Measurements from ENCODE around the gene CEL.

DNA sequence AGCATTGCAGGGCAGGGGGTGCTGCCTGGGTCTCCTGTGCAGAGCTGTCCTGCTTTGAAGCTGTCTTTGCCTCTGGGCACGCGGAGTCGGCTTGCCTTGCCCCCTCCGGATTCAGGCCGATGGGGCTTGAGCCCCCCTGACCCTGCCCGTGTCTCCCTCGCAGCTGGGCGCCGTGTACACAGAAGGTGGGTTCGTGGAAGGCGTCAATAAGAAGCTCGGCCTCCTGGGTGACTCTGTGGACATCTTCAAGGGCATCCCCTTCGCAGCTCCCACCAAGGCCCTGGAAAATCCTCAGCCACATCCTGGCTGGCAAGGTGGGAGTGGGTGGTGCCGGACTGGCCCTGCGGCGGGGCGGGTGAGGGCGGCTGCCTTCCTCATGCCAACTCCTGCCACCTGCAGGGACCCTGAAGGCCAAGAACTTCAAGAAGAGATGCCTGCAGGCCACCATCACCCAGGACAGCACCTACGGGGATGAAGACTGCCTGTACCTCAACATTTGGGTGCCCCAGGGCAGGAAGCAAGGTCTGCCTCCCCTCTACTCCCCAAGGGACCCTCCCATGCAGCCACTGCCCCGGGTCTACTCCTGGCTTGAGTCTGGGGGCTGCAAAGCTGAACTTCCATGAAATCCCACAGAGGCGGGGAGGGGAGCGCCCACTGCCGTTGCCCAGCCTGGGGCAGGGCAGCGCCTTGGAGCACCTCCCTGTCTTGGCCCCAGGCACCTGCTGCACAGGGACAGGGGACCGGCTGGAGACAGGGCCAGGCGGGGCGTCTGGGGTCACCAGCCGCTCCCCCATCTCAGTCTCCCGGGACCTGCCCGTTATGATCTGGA is 2.7 kb downstream of the CEL start:
- TF ChIP-seq, protein P1, sequence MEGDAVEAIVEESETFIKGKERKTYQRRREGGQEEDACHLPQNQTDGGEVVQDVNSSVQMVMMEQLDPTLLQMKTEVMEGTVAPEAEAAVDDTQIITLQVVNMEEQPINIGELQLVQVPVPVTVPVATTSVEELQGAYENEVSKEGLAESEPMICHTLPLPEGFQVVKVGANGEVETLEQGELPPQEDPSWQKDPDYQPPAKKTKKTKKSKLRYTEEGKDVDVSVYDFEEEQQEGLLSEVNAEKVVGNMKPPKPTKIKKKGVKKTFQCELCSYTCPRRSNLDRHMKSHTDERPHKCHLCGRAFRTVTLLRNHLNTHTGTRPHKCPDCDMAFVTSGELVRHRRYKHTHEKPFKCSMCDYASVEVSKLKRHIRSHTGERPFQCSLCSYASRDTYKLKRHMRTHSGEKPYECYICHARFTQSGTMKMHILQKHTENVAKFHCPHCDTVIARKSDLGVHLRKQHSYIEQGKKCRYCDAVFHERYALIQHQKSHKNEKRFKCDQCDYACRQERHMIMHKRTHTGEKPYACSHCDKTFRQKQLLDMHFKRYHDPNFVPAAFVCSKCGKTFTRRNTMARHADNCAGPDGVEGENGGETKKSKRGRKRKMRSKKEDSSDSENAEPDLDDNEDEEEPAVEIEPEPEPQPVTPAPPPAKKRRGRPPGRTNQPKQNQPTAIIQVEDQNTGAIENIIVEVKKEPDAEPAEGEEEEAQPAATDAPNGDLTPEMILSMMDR (IDR thresholded peaks at IDR 0.05 in 8 of 11, conservative IDR thresholded peaks at IDR 0.05 in 3 of 11): no peak
- TF ChIP-seq POLR2A (IDR thresholded peaks at IDR 0.05): no peak

Measured in spleen (tissue), 7 donors.